HG03108 (cell line): ENCODE data around the gene BLMH.

Experiments used
- ATAC-seq: cut with Tn5 transposase; IDR thresholded peaks from one replicate; pipeline ENCODE4 v1.9.1; 2021; ENCODE audit warnings: moderate library complexity; ENCODE audit not compliant: unreplicated experiment

BLMH gene, protein sequence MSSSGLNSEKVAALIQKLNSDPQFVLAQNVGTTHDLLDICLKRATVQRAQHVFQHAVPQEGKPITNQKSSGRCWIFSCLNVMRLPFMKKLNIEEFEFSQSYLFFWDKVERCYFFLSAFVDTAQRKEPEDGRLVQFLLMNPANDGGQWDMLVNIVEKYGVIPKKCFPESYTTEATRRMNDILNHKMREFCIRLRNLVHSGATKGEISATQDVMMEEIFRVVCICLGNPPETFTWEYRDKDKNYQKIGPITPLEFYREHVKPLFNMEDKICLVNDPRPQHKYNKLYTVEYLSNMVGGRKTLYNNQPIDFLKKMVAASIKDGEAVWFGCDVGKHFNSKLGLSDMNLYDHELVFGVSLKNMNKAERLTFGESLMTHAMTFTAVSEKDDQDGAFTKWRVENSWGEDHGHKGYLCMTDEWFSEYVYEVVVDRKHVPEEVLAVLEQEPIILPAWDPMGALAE

DNA sequence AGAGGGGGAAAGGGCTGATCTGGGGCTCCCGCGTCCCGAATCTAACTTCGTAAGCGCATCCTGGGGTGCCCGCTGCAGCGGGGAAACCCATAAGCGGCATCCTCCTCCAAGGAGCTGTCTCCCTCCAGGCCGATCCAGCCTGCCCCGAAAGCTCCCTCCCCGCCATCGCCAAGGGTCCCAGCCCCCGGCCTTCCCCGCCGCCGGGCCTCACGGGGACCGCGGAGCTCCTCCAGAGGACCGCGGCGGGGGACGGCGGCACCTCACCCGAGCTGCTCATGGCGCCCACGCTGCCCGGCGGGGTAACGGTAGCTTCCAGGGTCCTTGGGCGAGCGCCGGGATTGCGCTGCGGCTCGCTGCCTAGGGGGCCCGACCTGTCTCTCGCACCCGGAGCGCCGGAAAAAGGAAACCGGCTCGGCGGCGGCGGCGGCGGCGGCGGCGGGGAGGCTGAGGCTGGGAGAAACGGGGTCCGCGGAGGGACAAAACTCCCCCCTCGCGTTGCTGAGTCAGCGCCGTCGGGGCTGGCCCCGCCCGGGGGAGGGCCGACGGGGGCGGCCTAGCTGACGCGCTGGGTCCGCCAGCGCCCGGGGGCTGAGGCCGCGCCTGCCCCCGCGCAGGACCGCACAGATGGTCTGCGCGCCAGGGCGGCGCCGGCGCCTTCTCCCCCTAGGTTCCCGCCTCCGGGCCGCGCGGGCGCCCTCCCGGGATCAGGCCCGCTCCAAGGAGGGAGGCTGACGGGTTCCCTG lies at the start of gene BLMH:
Gene BLMH, minus strand, starts transcription at position 402 of the 743 bp plus-strand sequence. Its CDS starts 125 bp downstream, at position 277.
- ATAC-seq, result peak; percentile 66

DNA sequence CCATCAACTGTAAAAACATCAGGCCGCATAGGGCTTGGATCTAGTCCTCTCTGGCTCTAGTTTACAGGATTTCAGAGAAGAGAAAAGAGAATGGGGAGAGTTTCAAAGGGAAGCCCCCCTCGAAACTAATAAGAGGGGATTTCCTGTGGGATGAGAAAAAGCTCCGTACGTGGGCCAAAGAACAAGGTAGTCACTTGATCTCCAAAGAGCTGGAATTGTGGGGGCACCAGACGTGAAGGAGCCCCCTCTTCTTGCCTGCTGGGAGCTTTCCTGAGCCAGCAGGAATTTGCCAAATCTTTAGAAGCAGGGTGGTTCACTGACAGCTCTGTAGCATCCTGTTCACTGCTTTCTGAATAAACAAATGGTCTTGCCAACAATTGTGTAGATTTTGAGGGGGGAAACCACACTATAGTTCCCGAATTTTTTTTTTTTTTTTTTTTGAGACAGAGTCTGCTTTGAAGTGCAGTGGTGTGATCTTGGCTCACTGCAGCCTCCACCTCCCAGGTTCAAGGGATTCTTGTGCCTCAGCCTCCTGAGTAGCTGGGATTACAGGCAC lies 49.1 kb upstream of the BLMH start:
- ATAC-seq, result no peak

DNA sequence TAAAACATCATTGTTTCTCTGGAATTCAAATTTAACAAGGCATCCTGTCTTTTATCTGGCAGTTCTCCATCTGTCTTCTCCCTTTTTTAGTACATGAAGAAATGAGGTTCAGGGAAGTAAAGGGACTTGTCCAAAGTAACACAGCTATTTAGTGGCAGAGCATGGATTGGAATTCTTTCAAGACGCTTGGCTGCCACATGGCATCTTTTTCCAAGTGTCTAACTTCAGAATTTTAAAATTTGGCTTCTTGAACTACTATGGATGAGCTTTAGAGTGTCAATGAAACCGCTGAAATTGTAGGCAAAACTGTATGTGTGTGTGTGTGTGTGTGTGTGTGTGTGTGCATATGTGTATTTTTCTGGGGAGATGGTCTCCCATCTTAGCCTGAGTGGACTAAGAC lies 47.3 kb upstream of the BLMH start:
- ATAC-seq, result no peak

DNA sequence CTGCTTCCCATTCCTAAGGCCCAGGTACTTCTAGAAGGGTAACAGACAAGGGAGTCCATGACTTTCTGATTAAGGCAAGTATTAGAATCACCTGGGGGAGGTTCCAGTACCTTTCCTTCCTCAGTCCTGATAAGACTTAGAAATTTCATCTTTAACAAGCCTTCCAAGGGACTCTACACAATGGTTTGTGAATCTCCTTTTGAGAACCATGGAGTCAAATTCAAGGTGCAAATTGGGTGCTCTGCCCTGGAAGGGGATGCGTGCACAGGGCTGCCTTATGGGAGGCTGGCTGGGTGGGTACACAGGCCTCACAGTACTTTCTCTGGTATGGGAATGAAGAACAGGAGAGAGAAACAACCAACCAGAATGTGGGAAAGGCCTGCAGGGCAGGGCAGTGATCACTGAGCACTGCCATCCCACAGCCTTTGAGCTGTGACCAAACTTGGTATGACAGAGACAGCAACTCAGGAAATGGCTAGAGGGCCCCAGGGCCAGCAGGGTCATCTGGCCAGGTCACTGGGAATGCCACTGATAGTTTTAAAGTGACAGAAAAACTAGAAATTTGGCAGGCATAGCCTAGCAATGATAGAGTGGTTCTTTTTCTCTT lies 45.8 kb upstream of the BLMH start:
- no peak for ATAC-seq

DNA sequence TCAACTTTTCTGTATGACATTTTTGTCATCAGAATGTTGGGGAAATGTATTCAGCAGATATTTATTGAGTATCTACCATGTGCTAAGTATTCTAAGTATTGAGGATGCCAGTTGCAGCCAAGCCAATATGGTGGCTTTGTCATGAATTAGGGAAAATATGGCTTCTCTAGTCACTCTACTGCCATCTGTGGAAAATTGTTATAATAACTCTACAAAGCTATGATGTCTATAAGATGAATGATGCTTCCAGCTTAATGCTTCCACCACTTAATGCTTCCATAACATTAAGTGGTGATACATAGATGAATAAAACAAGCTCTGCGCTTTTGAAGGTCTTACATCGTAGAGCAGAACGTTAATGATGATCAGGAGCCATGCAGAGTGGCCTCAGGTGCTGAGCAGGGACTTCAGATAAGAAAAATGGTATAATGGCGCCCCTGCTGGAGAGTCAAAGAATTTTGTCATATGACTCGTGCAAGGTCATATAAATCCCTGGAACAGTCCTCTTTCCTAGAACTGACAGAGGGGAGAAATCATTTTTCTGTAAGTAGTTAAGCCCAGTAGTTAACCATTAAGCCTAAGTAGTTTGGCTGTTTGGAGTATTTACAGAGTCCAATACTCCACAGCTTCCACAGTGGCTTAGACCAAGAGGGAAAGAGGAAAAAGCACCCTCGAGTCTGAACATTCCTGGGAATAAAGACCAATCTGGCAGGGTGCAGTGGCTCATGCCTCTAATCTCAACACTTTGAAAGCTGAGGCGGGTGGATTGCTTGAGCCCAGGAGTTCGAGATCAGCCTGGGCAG lies 44.8 kb upstream of the BLMH start:
- no peak for ATAC-seq

DNA sequence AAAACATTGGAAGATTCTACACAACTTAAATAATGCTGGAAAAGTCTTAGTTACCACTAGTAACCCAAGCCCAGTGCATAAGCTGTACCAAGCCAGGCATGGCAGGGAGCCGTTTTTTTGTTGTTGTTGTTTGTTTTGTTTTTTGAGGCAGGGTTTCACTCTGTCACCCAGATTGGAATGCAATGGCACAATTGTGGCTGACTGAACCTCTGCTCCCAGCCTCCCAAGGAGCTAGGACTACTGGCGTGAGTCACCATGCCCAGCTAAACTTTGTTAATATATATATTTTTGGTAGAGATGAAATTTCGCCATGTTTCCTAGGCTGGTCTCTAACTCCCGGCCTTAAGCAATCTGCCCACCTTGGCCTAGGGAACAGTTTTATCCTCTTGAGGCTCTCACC lies 42.7 kb upstream of the BLMH start:
- ATAC-seq, result no peak

DNA sequence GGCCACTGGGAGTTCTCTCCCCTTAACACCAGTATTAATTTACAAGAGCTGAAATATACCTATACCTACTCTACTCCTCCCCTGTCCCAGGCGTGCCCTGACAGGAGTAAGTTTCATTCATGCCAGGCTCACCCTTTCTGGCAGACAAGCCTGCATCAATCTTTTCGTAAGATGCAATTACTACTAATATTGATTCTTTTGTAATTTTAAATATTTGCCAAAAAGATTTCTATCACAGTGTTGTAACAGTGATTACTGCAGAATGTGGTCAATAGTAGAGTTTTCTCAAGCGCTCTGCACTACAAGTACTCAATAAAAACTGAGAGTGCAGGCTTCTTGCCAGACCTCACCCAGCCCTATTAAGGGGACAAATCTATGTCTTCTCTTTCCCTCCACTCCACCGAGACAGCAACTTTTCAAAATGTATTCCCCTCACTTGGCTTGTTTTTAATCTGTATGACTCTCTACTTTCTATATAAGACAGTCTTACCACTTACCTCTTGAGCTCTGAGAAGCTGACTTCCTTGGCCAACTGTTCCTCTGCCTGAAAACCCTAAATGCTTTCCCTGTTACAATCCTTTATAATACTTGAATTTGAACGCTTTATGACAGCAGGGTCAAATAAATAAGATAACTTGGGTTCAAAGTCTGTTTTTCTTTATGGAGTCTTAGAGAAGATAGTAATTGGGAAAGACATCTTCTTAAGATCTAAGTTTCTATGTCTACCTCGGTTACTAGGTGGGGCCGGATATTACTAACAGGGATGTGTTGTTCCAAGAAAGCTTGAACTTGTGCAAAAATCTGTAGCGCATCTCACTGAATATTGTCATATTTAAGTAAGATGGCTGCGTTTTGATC lies 42.0 kb upstream of the BLMH start, which contains the start of gene TMIGD1:
Gene TMIGD1, minus strand, starts transcription at position 555 of the 858 bp plus-strand sequence. CDS start 1,924 bp downstream, outside the sequence.
- ATAC-seq, result no peak

DNA sequence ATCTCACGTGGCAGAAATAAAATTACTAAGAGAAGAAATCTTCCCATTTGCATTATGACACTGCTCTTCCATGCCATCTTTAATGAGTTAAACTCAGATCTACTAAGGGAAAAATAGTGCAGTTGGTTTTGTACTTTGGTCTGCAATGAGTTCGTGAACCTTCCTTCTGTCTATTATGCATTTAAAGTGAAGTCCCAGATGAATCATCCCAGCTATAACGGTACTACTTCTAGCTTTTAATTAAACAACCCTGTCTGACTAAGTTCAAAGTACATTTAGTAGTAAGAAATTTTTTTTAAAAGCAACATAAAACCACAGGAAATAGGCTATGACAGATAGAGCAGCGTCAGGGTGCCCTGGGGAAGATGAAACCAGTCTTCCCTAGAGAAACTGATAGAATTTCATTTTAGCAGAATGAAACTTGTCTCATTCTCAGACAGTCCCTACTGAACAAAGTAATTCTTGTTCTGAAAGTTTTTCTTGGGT lies 40.4 kb upstream of the BLMH start:
- peak; percentile 62 for ATAC-seq

DNA sequence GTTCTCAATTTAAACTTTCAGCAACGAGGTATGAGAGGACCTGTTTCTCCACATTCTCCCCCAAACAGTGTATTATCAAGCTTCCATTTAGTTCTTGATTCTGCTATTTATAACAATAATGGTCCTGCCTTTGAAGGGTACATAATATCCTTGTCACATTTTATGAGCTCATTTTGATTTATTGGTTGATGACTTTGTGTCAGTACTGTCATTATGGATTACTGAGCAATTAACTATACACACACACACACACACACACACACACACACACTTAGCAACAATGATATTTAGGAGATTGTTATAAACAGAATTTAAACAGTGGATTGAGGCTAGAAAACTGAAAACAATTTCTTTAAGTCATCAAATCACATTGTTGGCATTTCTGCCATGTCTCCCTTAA lies 35.1 kb upstream of the BLMH start:
- no peak for ATAC-seq

DNA sequence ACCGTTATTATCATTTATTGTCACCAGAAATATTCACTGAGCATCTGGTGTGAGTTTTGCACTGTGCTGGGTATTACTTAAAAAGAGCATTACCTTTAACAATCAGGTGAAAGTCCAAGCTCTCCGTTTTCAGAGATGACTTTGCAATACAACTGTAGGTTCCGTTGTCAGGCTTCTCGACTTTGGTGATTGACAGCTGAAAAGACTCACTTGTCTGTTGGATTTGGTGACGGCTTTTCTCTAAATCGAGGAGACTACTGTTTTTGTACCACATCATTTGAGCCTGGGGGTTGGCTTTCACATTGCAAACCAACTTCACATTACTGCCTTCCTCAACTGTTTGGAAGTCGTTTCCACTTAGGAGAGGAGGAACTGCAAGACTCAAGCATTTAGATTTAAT lies 33.0 kb upstream of the BLMH start:
- ATAC-seq, result no peak

DNA sequence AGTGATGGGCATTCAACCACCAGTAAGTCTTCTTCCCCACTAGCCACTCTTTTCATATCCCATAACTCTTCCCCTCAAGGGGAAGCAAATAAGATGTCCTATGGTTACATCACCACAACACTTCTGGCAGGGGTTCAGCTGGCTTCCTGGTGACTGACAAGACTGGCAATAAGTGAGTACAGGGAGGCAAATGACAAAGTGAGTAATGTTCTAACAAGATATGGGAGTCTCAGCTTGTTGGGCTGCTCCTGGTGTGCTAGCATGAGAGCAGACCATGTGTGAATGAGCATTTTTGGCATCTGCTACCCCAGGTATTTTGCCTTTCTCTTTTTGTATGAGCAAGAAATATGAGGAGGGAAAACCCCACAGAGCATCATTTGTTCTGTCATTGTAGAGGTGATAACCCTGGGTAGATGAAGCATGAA lies 32.2 kb upstream of the BLMH start:
- no peak for ATAC-seq

DNA sequence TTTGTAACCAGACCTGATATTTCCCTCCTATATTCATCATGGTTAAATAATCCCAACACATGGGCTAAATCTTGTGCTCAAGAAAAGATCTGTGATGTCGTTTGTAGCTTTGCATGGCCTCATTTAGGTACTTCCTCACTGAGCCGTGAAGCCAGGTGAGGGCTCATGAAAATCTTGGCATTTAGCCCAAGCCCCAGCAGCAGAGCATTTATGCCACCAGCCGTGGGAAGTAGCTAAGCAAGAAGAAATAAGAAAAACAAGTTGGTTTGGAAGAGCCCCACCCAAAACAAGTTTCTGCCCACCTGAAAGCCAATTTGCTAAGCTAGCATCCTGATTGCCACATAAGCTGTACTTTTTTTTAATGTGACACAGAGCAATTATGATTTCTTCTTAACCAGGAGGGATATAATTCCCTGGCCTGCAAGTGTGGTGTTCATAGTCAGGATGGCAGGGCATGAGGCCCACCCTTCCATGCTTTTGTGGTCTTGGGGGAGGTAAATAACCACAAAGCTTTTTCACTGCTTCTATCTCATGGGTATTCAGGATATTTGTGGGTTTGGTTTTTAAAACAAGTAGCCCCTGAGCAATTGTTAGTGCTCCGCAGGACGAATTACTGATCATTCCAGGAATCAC lies 31.6 kb upstream of the BLMH start:
- ATAC-seq, result no peak

DNA sequence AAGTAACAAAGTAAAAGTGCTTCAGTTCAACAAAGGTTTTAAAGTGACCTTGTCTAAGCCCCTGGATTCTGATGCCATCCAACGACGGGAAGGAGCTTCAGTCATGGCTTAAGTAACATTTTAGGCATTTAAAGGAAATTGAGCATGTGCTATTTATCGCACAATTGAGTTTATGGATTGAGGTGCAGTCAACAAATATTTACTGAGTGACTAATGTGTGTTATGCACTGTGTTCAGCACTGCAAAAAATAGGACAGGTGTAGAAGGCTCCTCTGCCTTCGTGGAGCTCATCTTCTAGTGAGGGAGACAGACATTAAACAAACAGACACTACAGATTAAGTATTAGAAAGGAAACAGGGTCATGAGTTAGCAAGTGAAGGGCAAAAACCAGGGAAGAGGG lies 29.6 kb upstream of the BLMH start:
- ATAC-seq, result no peak

DNA sequence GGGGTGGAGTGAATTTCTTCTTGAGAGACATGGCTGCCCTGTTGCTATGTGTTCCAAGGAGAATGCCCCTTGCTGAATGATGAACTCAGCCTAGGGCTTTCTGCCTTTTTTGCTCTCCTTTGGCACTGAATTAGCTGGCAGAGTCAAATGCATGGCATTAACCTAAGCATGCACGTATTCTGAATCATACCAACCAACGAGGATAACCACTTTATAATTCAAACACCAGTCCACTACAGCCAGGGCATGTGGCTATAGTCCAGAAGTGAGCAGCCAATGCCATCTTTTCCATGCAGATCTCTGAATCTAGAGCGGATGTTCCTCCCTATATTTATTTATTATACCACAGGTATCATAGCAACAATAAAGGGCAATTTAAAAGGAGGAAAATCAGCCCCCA lies 26.4 kb upstream of the BLMH start:
- ATAC-seq, result no peak

DNA sequence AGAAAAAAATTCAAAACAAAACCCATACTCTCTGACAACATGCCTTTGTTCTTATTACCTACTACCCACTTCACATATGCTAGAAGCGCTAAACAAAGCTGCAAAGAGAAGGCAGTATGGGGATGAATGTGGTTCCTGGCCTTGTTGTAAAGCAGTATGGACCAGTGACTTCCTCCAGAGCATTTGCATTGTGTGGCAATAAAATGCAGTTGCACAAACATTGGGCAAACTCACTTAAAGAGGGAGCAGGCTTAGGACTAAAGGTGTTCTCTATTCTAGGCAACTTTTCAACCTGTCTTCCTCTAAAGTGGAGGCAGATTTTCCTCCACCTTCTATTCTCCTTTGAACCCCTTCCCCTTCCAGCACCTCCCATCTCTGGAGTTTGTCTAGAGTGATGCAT lies 25.0 kb upstream of the BLMH start:
- no peak for ATAC-seq

DNA sequence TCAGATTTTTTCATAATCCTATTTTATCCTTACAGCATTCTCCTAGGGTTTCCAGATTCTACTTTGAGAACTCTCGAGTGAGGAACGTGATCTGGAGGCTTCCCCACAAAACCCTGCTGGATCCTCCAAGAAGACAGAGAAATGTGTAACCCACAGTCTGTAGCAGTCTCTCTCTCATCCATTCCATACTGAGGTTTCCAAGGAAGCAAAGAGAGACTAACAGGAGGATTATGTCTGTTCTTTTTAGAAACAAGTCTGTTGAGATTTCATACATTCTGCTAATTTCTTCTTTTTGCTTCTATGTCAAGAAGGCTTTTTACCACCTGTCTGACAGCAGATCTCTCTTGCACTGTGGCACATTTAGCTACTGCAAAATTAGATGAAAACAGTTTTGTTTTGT lies 23.4 kb upstream of the BLMH start:
- ATAC-seq, result no peak

DNA sequence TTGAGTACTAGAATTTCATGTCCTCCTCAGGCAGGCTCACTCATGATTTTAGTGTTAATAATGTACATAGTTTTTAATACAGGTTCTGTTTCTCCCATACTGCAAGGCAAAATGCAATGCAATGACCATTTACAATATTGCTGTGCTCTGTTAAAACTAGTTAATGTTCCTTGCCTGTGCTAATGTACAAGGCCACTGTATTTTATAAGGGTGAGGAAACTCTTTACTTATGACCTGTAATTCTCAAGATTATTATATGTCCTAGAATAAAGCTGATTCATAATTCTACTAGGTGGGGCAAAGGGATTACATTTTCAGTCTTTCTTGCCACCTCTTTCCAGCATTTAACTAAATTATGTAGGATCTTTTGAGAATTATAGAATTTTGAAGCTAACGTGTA lies 22.7 kb upstream of the BLMH start:
- ATAC-seq, result no peak

DNA sequence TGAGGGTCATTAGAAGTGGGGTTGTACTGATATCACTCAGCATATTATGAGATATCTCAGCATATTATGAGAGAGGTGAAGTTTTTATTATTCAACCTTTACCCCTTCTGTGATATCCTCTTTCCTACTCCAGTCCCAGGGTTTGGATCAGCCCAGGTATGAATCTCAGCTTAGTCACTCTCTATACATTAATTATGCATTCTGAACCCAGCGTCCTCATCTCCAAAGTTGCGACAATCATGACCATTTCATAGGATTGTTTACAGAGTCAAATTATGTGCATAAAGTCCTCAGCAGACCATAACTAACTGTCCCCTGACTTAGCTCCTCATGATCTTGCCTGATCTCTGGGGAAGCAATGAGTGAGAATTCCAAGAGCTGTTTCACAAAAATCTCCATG lies 20.5 kb upstream of the BLMH start:
- no peak for ATAC-seq

DNA sequence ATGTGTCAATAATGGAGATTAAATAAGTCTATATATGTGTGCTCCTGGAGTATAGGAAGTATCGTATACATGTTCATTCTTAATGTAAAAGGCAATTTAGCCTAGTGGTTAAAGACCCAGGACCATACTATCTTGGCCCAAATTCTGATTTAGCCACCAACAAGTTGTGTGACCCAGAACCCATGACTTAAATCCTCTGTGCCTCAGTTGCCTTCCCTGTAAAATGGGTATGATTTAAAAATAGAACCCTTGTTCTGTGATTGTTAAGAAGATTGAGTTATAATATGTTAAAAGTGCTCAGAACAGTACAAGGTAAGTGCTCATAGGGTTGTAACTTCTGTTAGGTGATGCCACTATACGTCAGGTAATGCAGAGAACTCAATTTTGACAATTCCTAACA lies 18.8 kb upstream of the BLMH start:
- ATAC-seq, result no peak
